Coronary artery (tissue), 2 donors: ENCODE data around the gene SIGLEC1.

Experiments used
- DNase-seq: peaks from one replicate; pipeline ENCODE4 v3.0.0-alpha.2; 2017; ENCODE audit warnings: low spot score
- H3K27ac ChIP-seq, 2 donors: fragments of 200-600 bp; sonication (generic); one replicate each; pipeline ENCODE4 v1.5.1; 2016 to 2019
- H3K4me3 ChIP-seq: fragments of 200-600 bp; sonication (generic); 2 replicates; pipeline ENCODE4 v1.5.1; 2016; ENCODE audit warnings: mild to moderate bottlenecking, moderate library complexity
- TF ChIP-seq, protein P1 (sequence below): fragments of 200-600 bp; sonication (generic); IDR thresholded peaks from one replicate; pipeline ENCODE4 v1.5.1; 2019; ENCODE audit warnings: antibody characterized with exemption

Gene SIGLEC1

DNA sequence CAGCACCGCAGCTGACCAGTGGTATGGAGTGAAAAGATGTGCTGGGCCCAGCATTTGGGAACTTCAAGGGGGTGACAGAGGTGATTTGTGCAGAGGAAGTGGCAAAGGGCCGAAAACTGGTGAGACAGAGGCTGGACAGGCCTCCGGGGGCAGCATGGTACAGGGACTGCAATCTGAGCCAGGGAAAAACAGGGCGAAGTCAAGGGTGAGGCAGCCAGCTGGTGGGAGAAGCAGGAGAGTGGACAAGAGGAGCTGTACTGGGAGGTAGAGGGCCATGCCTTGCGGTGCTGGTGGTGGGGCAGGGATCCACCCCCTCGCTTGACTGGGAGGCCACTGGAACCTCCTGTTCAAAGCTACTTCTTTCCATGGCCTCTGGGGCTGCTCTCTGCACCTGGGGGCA lies 41.9 kb downstream of the SIGLEC1 start:
- TF ChIP-seq, protein P1, sequence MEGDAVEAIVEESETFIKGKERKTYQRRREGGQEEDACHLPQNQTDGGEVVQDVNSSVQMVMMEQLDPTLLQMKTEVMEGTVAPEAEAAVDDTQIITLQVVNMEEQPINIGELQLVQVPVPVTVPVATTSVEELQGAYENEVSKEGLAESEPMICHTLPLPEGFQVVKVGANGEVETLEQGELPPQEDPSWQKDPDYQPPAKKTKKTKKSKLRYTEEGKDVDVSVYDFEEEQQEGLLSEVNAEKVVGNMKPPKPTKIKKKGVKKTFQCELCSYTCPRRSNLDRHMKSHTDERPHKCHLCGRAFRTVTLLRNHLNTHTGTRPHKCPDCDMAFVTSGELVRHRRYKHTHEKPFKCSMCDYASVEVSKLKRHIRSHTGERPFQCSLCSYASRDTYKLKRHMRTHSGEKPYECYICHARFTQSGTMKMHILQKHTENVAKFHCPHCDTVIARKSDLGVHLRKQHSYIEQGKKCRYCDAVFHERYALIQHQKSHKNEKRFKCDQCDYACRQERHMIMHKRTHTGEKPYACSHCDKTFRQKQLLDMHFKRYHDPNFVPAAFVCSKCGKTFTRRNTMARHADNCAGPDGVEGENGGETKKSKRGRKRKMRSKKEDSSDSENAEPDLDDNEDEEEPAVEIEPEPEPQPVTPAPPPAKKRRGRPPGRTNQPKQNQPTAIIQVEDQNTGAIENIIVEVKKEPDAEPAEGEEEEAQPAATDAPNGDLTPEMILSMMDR = no peak
- no peak for DNase-seq
- H3K27ac ChIP-seq = no peak overlapping the region
- H3K4me3 ChIP-seq = no peak overlapping the region

DNA sequence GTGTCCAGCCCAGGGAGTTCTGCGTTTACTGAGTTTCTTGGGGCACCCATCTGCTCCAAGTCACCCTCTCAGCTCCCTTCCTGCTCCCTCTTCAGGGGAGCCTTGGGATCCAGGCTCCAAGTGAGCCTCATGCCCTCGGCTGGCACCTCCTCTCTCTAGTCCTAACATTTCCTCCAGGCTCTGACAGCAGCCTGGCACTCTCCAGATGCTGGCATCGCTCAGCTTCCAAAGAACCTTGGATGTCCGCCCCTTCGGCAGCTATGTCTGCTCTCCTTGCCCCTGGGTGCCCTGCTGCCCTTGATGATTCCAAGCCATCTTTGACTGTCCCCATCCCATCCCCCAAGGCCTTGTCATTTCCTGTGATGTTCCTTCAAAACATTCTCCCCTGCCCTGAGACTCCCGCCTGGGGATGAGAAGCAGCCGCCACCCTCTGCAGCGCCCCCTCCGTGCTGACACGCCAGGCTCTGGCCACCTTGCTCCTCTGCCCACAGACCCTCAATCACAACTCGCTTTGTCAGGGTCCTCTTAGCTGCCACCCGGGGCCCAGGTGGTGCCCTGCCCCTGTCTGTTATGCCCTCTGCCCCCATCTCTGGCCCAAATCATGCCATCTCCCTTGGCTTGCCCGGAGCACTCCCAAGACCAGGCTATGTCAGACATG lies 42.6 kb downstream of the SIGLEC1 start:
- Histone ChIP-seq H3K4me3 (no peak overlapping the region), H3K27ac (no peak overlapping the region)
- no peak for DNase-seq
- TF ChIP-seq, protein P1 = no peak

DNA sequence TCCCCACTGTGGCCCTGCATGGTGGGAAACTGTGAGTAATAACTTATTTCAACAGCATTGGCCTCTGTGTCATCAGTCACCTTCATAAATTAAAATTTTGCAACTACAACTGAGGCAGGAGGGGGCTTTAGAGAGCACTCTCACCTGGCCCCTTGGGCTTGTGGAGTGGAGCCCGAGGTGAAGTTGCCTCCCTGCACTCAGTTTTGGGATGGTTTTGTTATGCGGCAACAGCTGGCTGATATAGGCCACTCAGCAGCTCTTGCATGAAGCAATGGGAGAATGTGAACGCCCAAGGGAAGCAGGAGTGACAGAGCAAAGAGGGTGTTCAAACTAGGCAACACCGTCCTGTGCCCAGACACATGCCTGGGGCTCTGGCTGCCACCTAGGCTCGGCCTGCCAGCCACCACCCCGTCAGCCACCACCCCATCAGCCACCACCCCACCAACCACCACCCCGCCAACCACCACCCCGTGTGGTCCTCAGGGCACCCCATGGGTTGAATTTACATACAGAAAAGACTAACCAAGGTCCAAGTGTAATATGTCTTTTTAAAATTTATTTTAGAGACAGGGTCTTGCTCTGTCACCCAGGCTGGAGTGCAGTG lies 44.9 kb downstream of the SIGLEC1 start:
- no peak for DNase-seq
- H3K4me3 ChIP-seq = no peak overlapping the region
- H3K27ac ChIP-seq = no peak overlapping the region
- TF ChIP-seq, protein P1 = no peak

DNA sequence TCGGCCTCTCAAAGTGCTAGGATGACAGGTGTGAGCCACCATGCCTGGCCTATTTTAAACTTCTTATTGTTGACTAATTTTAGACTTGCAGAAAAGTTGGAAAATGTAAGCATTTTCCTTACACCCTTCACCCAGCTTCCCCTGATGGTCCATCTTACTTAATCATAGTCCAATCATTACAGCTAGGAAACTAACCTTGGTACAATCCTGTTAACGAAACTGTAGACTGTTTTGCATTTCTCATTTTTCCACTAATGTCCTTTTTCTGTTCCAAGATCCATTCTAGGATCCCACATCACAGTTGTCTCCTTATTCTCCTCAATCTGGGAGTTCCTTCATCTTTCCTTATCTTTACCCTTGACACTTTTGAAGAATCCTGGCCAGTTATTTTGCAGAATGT lies 48.5 kb downstream of the SIGLEC1 start:
- TF ChIP-seq, protein P1 = no peak
- DNase-seq = no peak
- no peak overlapping the region for H3K4me3 ChIP-seq
- H3K27ac ChIP-seq = no peak overlapping the region

DNA sequence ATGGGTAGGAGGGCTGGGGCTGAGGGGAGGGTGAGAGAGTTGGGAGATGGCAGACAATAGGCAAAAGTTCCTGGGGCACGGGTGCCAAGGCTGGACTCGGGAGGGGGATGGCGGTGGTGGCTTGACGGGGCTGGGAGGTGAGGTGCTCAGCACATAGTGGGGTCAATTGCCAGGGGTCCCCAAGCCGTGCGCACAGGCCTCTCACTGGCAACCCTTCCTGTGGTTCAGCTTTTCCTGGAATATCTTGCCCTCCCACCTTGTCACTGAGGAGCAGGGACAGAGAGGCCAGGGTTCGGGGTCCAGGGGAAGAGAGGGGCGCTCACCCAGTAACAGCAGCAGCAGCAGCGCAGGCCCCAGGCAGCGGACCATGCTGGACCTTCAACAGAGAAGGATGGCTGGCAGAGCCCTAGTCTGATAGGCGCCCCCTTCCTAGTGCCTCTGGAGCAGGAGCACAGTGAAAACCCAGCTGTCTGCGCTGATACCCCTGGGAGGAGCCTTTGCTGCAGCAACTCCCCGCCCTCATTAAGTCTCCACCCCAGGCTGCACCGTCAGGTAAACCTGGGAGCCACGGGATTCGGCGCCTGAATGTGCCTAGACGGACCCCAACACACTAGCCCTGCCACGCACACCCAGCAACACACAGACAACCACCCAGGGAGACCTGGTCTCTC lies 49.2 kb downstream of the SIGLEC1 start, which contains the start of gene GFRA4:
GFRA4 (minus strand) TSS at position 369 of the 671 bp plus-strand sequence; CDS start at position 369, 0 bp downstream.
- no peak for DNase-seq
- H3K4me3 ChIP-seq = no peak within 1 kb of the TSS
- TF ChIP-seq, protein P1 = no peak
- H3K27ac ChIP-seq = no peak within 1 kb of the TSS
